ENCODE measurements around the gene SNX27.
"Not testable (repeated sequence)": the region's sequence is repeated elsewhere in the genome, so short reads cannot be mapped to it uniquely, and the experiment has no call there.

SNX27 gene

GRCh38 chr1:151610142-151610541 is 1.7 kb upstream of the SNX27 start:
- Histone ChIP-seq H3K36me3 (ENCODE audit: control insufficient read depth, insufficient read depth, low read length) (no peaks in the 10 kb centered on the region), H3K9ac (ENCODE audit: low read length) (no peak overlapping the region), H3K27ac (ENCODE audit: low read depth, low read length) (no peak overlapping the region), H3K4me3 (ENCODE audit: low read length) (no peak overlapping the region), H3K27me3 (ENCODE audit: control insufficient read depth, insufficient read depth, low read length) (no peaks in the 10 kb centered on the region), H3K4me1 (ENCODE audit: control insufficient read depth, insufficient read depth, low read length) (peaks cover 6% of the 10 kb centered on the region)

GRCh38 chr1:151611288-151611790 is 511 bp upstream of the SNX27 start:
- no peak overlapping the region for H3K9ac ChIP-seq (ENCODE audit: low read length)
- peaks cover 6% of the 10 kb centered on the region for H3K4me1 ChIP-seq (ENCODE audit: control insufficient read depth, insufficient read depth, low read length)
- no peaks in the 10 kb centered on the region for H3K27me3 ChIP-seq (ENCODE audit: control insufficient read depth, insufficient read depth, low read length)
- H3K27ac ChIP-seq (ENCODE audit: low read depth, low read length): peak overlapping the region; percentile 95
- no peaks in the 10 kb centered on the region for H3K36me3 ChIP-seq (ENCODE audit: control insufficient read depth, insufficient read depth, low read length)
- H3K4me3 ChIP-seq (ENCODE audit: low read length): no peak overlapping the region

GRCh38 chr1:151612501-151613281 is 841 bp downstream of the SNX27 start:
- H3K4me1 ChIP-seq (ENCODE audit: control insufficient read depth, insufficient read depth, low read length): peaks cover 9% of the 10 kb centered on the region
- H3K27me3 ChIP-seq (ENCODE audit: control insufficient read depth, insufficient read depth, low read length): no peaks in the 10 kb centered on the region
- peak overlapping the region; percentile 78 for H3K4me3 ChIP-seq (ENCODE audit: low read length)
- peak overlapping the region; percentile 95 for H3K27ac ChIP-seq (ENCODE audit: low read depth, low read length)
- no peaks in the 10 kb centered on the region for H3K36me3 ChIP-seq (ENCODE audit: control insufficient read depth, insufficient read depth, low read length)
- peak overlapping the region; percentile 55 for H3K9ac ChIP-seq (ENCODE audit: low read length)

- Histone ChIP-seq H3K4me1 (ENCODE audit: control insufficient read depth, insufficient read depth, low read length) (peaks cover 9% of the 10 kb centered on the region), H3K27me3 (ENCODE audit: control insufficient read depth, insufficient read depth, low read length) (no peaks in the 10 kb centered on the region), H3K36me3 (ENCODE audit: control insufficient read depth, insufficient read depth, low read length) (no peaks in the 10 kb centered on the region), H3K27ac (ENCODE audit: low read depth, low read length) (peak overlapping the region; percentile 95), H3K4me3 (ENCODE audit: low read length) (peak overlapping the region; percentile 78), H3K9ac (ENCODE audit: low read length) (peak overlapping the region; percentile 55)
Observed at GRCh38 chr1:151613282-151613780, 1.5 kb downstream of the SNX27 start.

GRCh38 chr1:151615711-151616504 is 4.1 kb downstream of the SNX27 start:
- no peak overlapping the region for H3K4me3 ChIP-seq (ENCODE audit: low read length)
- no peak overlapping the region for H3K27ac ChIP-seq (ENCODE audit: low read depth, low read length)

GRCh38 chr1:151616505-151616849 is 4.6 kb downstream of the SNX27 start:
- H3K27ac ChIP-seq (ENCODE audit: low read depth, low read length): no peak overlapping the region

More at GRCh38 chr1:151615711-151616504, 4.1 kb downstream of the SNX27 start:
- Histone ChIP-seq H3K9ac (ENCODE audit: low read length) (no peak overlapping the region), H3K36me3 (ENCODE audit: control insufficient read depth, insufficient read depth, low read length) (no peaks in the 10 kb centered on the region), H3K27me3 (ENCODE audit: control insufficient read depth, insufficient read depth, low read length) (no peaks in the 10 kb centered on the region), H3K4me1 (ENCODE audit: control insufficient read depth, insufficient read depth, low read length) (peaks cover 15% of the 10 kb centered on the region)

GRCh38 chr1:151618003-151618402 is 6.2 kb downstream of the SNX27 start:
- Histone ChIP-seq H3K27ac (ENCODE audit: low read depth, low read length) (no peak overlapping the region), H3K9ac (ENCODE audit: low read length) (no peak overlapping the region), H3K4me1 (ENCODE audit: control insufficient read depth, insufficient read depth, low read length) (peaks cover 15% of the 10 kb centered on the region), H3K36me3 (ENCODE audit: control insufficient read depth, insufficient read depth, low read length) (no peaks in the 10 kb centered on the region), H3K4me3 (ENCODE audit: low read length) (no peak overlapping the region), H3K27me3 (ENCODE audit: control insufficient read depth, insufficient read depth, low read length) (no peaks in the 10 kb centered on the region)

More at GRCh38 chr1:151616505-151616849, 4.6 kb downstream of the SNX27 start:
- no peaks in the 10 kb centered on the region for H3K27me3 ChIP-seq (ENCODE audit: control insufficient read depth, insufficient read depth, low read length)
- H3K4me1 ChIP-seq (ENCODE audit: control insufficient read depth, insufficient read depth, low read length): peaks cover 17% of the 10 kb centered on the region
- H3K9ac ChIP-seq (ENCODE audit: low read length): no peak overlapping the region
- no peaks in the 10 kb centered on the region for H3K36me3 ChIP-seq (ENCODE audit: control insufficient read depth, insufficient read depth, low read length)
- H3K4me3 ChIP-seq (ENCODE audit: low read length): no peak overlapping the region

GRCh38 chr1:151618470-151618869 is 6.6 kb downstream of the SNX27 start:
- H3K4me3 ChIP-seq (ENCODE audit: low read length): no peak overlapping the region
- H3K9ac ChIP-seq (ENCODE audit: low read length): no peak overlapping the region
- no peaks in the 10 kb centered on the region for H3K36me3 ChIP-seq (ENCODE audit: control insufficient read depth, insufficient read depth, low read length)
- no peaks in the 10 kb centered on the region for H3K27me3 ChIP-seq (ENCODE audit: control insufficient read depth, insufficient read depth, low read length)
- H3K4me1 ChIP-seq (ENCODE audit: control insufficient read depth, insufficient read depth, low read length): peaks cover 15% of the 10 kb centered on the region
- H3K27ac ChIP-seq (ENCODE audit: low read depth, low read length): no peak overlapping the region

GRCh38 chr1:151618996-151619395 is 7.1 kb downstream of the SNX27 start:
- H3K4me1 ChIP-seq (ENCODE audit: control insufficient read depth, insufficient read depth, low read length): peaks cover 15% of the 10 kb centered on the region
- H3K27ac ChIP-seq (ENCODE audit: low read depth, low read length): peak overlapping the region; percentile 75
- H3K9ac ChIP-seq (ENCODE audit: low read length); H3K36me3 ChIP-seq (ENCODE audit: control insufficient read depth, insufficient read depth, low read length); H3K27me3 ChIP-seq (ENCODE audit: control insufficient read depth, insufficient read depth, low read length); H3K4me3 ChIP-seq (ENCODE audit: low read length): not testable (repeated sequence)

- Histone ChIP-seq H3K9ac (ENCODE audit: low read length) (no peak overlapping the region), H3K27ac (ENCODE audit: low read depth, low read length) (peak overlapping the region; percentile 75), H3K4me3 (ENCODE audit: low read length) (no peak overlapping the region), H3K27me3 (ENCODE audit: control insufficient read depth, insufficient read depth, low read length) (no peaks in the 10 kb centered on the region), H3K36me3 (ENCODE audit: control insufficient read depth, insufficient read depth, low read length) (no peaks in the 10 kb centered on the region), H3K4me1 (ENCODE audit: control insufficient read depth, insufficient read depth, low read length) (peaks cover 15% of the 10 kb centered on the region)
Observed at GRCh38 chr1:151619489-151620093, 7.7 kb downstream of the SNX27 start.

- no peaks in the 10 kb centered on the region for H3K36me3 ChIP-seq (ENCODE audit: control insufficient read depth, insufficient read depth, low read length)
- H3K27ac ChIP-seq (ENCODE audit: low read depth, low read length): peak overlapping the region; percentile 75
- peaks cover 12% of the 10 kb centered on the region for H3K4me1 ChIP-seq (ENCODE audit: control insufficient read depth, insufficient read depth, low read length)
- H3K9ac ChIP-seq (ENCODE audit: low read length): no peak overlapping the region
- no peaks in the 10 kb centered on the region for H3K27me3 ChIP-seq (ENCODE audit: control insufficient read depth, insufficient read depth, low read length)
- H3K4me3 ChIP-seq (ENCODE audit: low read length): no peak overlapping the region
Observed at GRCh38 chr1:151620286-151620685, 8.4 kb downstream of the SNX27 start.

- H3K27me3 ChIP-seq (ENCODE audit: control insufficient read depth, insufficient read depth, low read length): no peaks in the 10 kb centered on the region
- H3K4me3 ChIP-seq (ENCODE audit: low read length): no peak overlapping the region
- no peaks in the 10 kb centered on the region for H3K36me3 ChIP-seq (ENCODE audit: control insufficient read depth, insufficient read depth, low read length)
- H3K9ac ChIP-seq (ENCODE audit: low read length): no peak overlapping the region
- peaks cover 12% of the 10 kb centered on the region for H3K4me1 ChIP-seq (ENCODE audit: control insufficient read depth, insufficient read depth, low read length)
- peak overlapping the region; percentile 75 for H3K27ac ChIP-seq (ENCODE audit: low read depth, low read length)
Observed at GRCh38 chr1:151621351-151621750, 9.5 kb downstream of the SNX27 start.

Measured in rectal smooth muscle tissue (tissue), 1 donor.